ENCODE results near the gene CLGN.

CLGN gene

DNA sequence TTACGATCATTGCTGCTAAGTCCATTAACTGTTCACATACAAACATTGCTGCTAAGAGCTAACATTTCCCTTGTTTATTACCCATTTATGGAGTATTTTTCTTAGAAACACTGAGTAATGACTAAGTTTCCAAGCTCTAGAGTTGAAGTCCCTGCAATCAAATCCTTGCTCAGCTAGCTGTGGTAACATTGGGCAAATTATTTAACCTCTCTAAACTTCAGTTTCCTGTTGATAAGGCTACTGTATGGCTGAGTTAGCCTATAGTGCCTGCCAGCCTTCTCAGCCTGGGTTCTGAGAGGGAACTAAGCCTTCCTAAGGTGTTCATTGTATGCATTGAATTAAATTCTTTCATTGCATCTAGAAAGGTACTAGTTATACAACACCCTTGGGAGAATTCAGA, 69.2 kb downstream of the CLGN start:
- no peak overlapping the region for H3K9ac ChIP-seq (ENCODE audit: low read depth in 1 of 2, low read length in 2 of 2)
- no peaks in the 10 kb centered on the region for H3K36me3 ChIP-seq (ENCODE audit: control insufficient read depth in 1 of 2, insufficient read depth in 2 of 2, low read length in 2 of 2)
- H3K27ac ChIP-seq (ENCODE audit: low read depth, low read length), result no peak overlapping the region
- H3K4me1 ChIP-seq (ENCODE audit: control insufficient read depth in 1 of 2, insufficient read depth in 2 of 2, low read length in 2 of 2), result peaks cover 4 to 16% of the 10 kb centered on the region in 2 donors
- H3K27me3 ChIP-seq (ENCODE audit: control insufficient read depth in 1 of 2, insufficient read depth in 2 of 2, low read length in 2 of 2), result no peaks in the 10 kb centered on the region
- H3K4me3 ChIP-seq (ENCODE audit: low read depth in 1 of 2, low read length in 2 of 2), result no peak overlapping the region
- H3K9me3 ChIP-seq (ENCODE audit: control insufficient read depth in 1 of 2, low read length in 2 of 2), result no peaks in the 10 kb centered on the region

DNA sequence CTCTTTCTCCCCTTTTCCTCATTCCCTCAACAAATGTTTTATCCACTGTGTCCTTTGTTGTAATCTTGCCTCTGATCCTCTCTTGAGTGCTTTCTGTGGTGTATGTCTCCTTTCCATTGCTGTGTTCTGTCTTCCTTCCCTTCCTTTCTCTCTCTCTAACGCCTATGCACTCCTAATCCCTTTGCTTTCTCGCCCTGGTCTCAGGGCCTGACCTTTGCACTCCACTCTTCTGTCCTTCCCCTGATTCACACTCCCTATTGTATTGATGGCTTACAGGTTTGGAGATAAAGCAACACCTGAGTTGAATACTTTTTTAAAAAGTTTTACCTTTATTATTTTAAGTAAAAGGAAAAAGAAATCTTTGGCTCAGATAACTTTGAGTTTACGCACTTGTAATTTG, 69.6 kb downstream of the CLGN start:
- H3K9me3 ChIP-seq (ENCODE audit: control insufficient read depth in 1 of 2, low read length in 2 of 2), result no peaks in the 10 kb centered on the region
- no peaks in the 10 kb centered on the region for H3K36me3 ChIP-seq (ENCODE audit: control insufficient read depth in 1 of 2, insufficient read depth in 2 of 2, low read length in 2 of 2)
- no peak overlapping the region for H3K9ac ChIP-seq (ENCODE audit: low read depth in 1 of 2, low read length in 2 of 2)
- no peak overlapping the region for H3K27ac ChIP-seq (ENCODE audit: low read depth, low read length)
- H3K4me3 ChIP-seq (ENCODE audit: low read depth in 1 of 2, low read length in 2 of 2), result no peak overlapping the region
- H3K27me3 ChIP-seq (ENCODE audit: control insufficient read depth in 1 of 2, insufficient read depth in 2 of 2, low read length in 2 of 2), result no peaks in the 10 kb centered on the region
- H3K4me1 ChIP-seq (ENCODE audit: control insufficient read depth in 1 of 2, insufficient read depth in 2 of 2, low read length in 2 of 2), result peaks cover 4 to 15% of the 10 kb centered on the region in 2 donors

DNA sequence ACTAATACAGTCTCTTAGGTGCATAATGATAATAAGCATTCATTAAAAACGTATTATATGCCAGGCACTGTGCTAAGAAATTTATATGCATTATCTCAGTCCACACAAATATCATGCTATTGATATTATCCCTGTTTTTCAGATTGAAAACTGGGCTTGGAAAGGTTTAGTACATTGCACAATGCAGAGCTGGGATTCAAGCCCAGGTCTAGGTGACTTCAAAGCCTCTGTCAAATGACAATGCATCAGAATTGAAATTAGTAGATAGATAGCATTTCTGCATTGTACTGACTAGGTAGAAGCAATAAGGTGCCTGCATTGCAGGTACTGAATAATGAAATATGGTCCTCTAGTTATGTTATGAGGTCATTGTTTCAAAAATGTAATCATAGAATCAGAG, 72.2 kb downstream of the CLGN start:
- peaks cover 4 to 10% of the 10 kb centered on the region in 2 donors for H3K4me1 ChIP-seq (ENCODE audit: control insufficient read depth in 1 of 2, insufficient read depth in 2 of 2, low read length in 2 of 2)
- no peak overlapping the region for H3K27ac ChIP-seq (ENCODE audit: low read depth, low read length)
- no peaks in the 10 kb centered on the region for H3K27me3 ChIP-seq (ENCODE audit: control insufficient read depth in 1 of 2, insufficient read depth in 2 of 2, low read length in 2 of 2)
- no peak overlapping the region for H3K9ac ChIP-seq (ENCODE audit: low read depth in 1 of 2, low read length in 2 of 2)
- H3K36me3 ChIP-seq (ENCODE audit: control insufficient read depth in 1 of 2, insufficient read depth in 2 of 2, low read length in 2 of 2), result no peaks in the 10 kb centered on the region
- no peaks in the 10 kb centered on the region for H3K9me3 ChIP-seq (ENCODE audit: control insufficient read depth in 1 of 2, low read length in 2 of 2)
- no peak overlapping the region for H3K4me3 ChIP-seq (ENCODE audit: low read depth in 1 of 2, low read length in 2 of 2)

DNA sequence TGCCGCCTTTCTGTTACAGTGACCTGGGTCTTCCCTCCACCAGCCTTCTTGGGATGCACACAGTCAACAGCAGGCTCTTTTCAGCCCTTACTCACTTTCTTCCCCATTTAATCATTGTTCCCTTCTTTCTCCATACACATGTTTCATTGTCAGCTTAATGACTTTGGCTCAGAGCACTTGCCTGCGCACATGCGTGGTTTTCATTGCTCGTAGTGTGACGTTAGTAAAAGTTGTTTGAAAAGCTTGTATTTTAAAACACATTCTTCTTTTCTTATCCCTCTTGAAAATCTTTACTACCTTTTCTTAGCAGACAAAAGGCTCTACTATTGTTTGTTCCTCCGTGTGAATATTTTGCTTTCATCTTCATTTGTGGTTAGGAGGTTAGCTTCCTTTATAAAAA, 73.7 kb downstream of the CLGN start:
- Histone ChIP-seq H3K27ac (ENCODE audit: low read depth, low read length) (no peak overlapping the region), H3K36me3 (ENCODE audit: control insufficient read depth in 1 of 2, insufficient read depth in 2 of 2, low read length in 2 of 2) (no peaks in the 10 kb centered on the region), H3K9me3 (ENCODE audit: control insufficient read depth in 1 of 2, low read length in 2 of 2) (no peaks in the 10 kb centered on the region), H3K9ac (ENCODE audit: low read depth in 1 of 2, low read length in 2 of 2) (no peak overlapping the region), H3K4me3 (ENCODE audit: low read depth in 1 of 2, low read length in 2 of 2) (no peak overlapping the region), H3K4me1 (ENCODE audit: control insufficient read depth in 1 of 2, insufficient read depth in 2 of 2, low read length in 2 of 2) (peaks cover 4 to 10% of the 10 kb centered on the region in 2 donors), H3K27me3 (ENCODE audit: control insufficient read depth in 1 of 2, insufficient read depth in 2 of 2, low read length in 2 of 2) (no peaks in the 10 kb centered on the region)

DNA sequence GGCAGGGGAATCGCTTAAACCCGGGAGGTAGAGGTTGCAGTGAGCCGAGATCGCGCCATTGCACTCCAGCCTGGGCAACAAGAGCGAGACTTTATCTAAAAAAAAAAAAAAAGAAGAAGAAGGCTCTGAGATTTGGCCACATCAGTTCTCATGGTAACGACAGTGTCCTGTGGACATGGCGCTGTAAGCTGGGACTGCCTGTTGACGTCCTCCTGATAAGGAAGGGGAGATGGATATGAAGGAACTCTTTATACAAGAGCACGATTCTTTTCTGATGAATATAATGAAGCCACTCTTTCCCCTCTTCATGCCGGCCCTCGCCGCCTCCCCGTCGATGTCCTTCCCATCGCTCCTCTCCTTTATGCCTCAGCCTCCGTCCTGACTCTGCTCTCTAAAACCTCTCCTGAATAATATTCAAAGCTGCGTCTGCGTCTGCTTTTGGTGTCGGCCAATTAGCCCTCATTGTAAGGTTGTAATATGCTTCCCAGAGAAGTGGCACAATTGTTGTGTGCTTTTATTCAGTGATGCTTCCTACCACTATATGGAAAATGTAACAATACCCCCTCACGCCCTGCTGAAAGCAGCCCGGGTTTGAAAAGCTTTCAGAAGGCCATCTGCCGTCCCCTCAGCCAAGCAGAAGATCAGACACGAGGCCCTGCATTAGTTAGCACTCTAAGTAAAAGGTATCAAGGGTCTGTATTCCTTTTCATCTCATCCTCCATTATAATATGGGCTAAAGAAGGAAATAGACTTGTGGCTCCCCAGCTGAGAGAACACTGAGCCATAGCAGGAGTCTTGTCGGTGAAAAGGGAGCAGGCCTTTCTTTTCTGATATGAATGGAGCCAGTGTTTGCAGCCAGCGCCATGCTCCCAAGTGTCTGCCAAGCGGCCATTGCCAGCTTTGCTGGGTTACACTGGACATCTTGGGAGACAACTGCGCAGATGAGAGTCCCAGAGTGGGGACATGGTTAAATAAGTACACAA, 76.1 kb downstream of the CLGN start:
- no peak overlapping the region for H3K27ac ChIP-seq (ENCODE audit: low read depth, low read length)
- no peak overlapping the region for H3K4me3 ChIP-seq (ENCODE audit: low read depth in 1 of 2, low read length in 2 of 2)
- H3K4me1 ChIP-seq (ENCODE audit: control insufficient read depth in 1 of 2, insufficient read depth in 2 of 2, low read length in 2 of 2), result no peaks in the 10 kb centered on the region

DNA sequence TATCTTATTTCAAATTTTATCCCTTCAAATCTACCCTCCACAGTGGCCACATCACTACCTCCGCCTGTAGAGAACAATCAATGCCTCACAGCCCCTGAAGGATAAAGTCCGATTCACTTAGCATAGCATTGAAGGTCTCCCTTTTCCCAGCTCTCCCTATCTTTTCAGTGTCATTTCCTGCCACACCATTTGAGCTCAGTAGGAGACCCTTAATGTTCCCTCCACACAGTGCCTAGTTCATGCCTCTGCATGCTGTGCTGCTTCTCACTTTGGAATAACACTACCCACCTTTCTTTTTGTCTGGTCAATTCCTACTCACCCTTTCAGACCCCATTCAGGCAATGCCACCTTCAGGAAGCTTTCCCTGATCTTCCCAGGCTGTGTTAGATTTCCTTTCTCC, 77.6 kb downstream of the CLGN start:
- no peaks in the 10 kb centered on the region for H3K4me1 ChIP-seq (ENCODE audit: control insufficient read depth in 1 of 2, insufficient read depth in 2 of 2, low read length in 2 of 2)
- no peaks in the 10 kb centered on the region for H3K27me3 ChIP-seq (ENCODE audit: control insufficient read depth in 1 of 2, insufficient read depth in 2 of 2, low read length in 2 of 2)
- H3K9ac ChIP-seq (ENCODE audit: low read depth in 1 of 2, low read length in 2 of 2), result no peak overlapping the region
- H3K9me3 ChIP-seq (ENCODE audit: control insufficient read depth in 1 of 2, low read length in 2 of 2), result no peaks in the 10 kb centered on the region
- H3K36me3 ChIP-seq (ENCODE audit: control insufficient read depth in 1 of 2, insufficient read depth in 2 of 2, low read length in 2 of 2), result no peaks in the 10 kb centered on the region
- no peak overlapping the region for H3K27ac ChIP-seq (ENCODE audit: low read depth, low read length)
- no peak overlapping the region for H3K4me3 ChIP-seq (ENCODE audit: low read depth in 1 of 2, low read length in 2 of 2)

More for the DNA sequence above, 76.1 kb downstream of the CLGN start:
- Histone ChIP-seq H3K36me3 (ENCODE audit: control insufficient read depth in 1 of 2, insufficient read depth in 2 of 2, low read length in 2 of 2) (no peaks in the 10 kb centered on the region), H3K9ac (ENCODE audit: low read depth in 1 of 2, low read length in 2 of 2) (no peak overlapping the region), H3K9me3 (ENCODE audit: control insufficient read depth in 1 of 2, low read length in 2 of 2) (no peaks in the 10 kb centered on the region), H3K27me3 (ENCODE audit: control insufficient read depth in 1 of 2, insufficient read depth in 2 of 2, low read length in 2 of 2) (no peaks in the 10 kb centered on the region)

DNA sequence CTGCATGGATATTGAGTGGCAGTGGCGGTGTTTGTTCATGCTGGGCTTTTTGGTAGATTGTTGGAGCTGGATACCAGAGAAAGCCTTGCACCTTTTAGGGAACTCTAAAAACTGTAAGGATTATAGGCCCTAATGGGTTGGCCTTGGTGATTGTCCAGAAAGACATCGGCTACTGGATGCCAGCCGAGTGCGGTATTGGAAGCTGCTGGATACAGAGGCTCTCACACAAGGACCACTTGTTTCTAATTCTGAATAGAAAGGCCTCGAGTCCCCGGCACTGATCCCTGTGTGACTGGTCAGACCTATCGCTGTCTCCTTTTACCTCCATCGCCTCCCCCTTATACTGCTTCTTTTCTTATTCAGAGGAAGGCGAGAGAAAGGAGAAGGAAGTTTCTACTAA, 81.3 kb downstream of the CLGN start:
- Histone ChIP-seq H3K4me3 (ENCODE audit: low read depth in 1 of 2, low read length in 2 of 2) (peak overlapping the region in 1 of 2 donors; percentile 35), H3K9me3 (ENCODE audit: control insufficient read depth in 1 of 2, low read length in 2 of 2) (no peaks in the 10 kb centered on the region), H3K36me3 (ENCODE audit: control insufficient read depth in 1 of 2, insufficient read depth in 2 of 2, low read length in 2 of 2) (no peaks in the 10 kb centered on the region), H3K27ac (ENCODE audit: low read depth, low read length) (no peak overlapping the region), H3K4me1 (ENCODE audit: control insufficient read depth in 1 of 2, insufficient read depth in 2 of 2, low read length in 2 of 2) (peaks cover 0 to 15% of the 10 kb centered on the region in 2 donors), H3K9ac (ENCODE audit: low read depth in 1 of 2, low read length in 2 of 2) (no peak overlapping the region), H3K27me3 (ENCODE audit: control insufficient read depth in 1 of 2, insufficient read depth in 2 of 2, low read length in 2 of 2) (no peaks in the 10 kb centered on the region)

DNA sequence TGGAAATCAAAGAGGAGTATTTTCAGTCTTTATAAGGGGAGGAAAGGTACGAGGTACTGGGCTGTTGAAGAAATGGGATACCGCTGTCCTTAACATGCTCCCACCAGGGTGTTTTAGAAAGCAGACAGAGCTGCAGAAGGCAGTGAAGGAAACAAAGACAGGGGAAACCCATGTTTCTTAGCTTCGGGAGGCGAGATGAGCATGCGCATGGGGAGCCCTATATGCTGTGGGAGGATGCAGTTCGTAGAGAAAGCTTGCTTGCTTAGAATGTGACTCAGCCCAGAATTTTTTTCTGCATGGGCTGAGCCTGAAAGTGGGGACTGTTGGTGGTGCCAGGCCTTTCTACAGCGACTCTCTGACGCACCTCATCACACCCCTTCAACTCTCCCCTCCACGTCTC, 82.8 kb downstream of the CLGN start:
- Histone ChIP-seq H3K4me3 (ENCODE audit: low read depth in 1 of 2, low read length in 2 of 2) (peak overlapping the region; percentile 16 to 60), H3K27me3 (ENCODE audit: control insufficient read depth in 1 of 2, insufficient read depth in 2 of 2, low read length in 2 of 2) (no peaks in the 10 kb centered on the region), H3K36me3 (ENCODE audit: control insufficient read depth in 1 of 2, insufficient read depth in 2 of 2, low read length in 2 of 2) (no peaks in the 10 kb centered on the region), H3K4me1 (ENCODE audit: control insufficient read depth in 1 of 2, insufficient read depth in 2 of 2, low read length in 2 of 2) (peaks cover 0 to 15% of the 10 kb centered on the region in 2 donors), H3K9me3 (ENCODE audit: control insufficient read depth in 1 of 2, low read length in 2 of 2) (no peaks in the 10 kb centered on the region), H3K27ac (ENCODE audit: low read depth, low read length) (no peak overlapping the region), H3K9ac (ENCODE audit: low read depth in 1 of 2, low read length in 2 of 2) (peak overlapping the region in 1 of 2 donors; percentile 35)

DNA sequence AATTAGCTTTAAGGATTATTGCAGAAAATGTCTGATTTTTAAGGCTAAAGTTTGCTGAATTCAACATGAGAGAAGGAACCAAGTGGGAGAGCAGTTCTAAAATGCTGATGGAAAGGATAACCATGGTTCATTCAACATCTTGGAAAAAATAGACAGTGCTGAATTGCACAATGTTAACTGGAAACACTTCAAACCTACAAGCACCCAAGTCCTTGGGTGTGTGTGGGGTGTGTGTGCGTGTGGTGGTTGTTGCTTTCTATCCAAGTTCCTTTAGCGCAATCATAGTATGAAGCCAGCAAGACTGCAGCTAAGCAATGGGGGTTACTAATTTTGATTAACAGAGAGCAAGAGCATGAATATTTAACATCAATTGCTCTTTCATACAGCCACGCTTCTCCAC, 83.3 kb downstream of the CLGN start:
- no peak overlapping the region for H3K27ac ChIP-seq (ENCODE audit: low read depth, low read length)
- no peaks in the 10 kb centered on the region for H3K36me3 ChIP-seq (ENCODE audit: control insufficient read depth in 1 of 2, insufficient read depth in 2 of 2, low read length in 2 of 2)
- no peaks in the 10 kb centered on the region for H3K27me3 ChIP-seq (ENCODE audit: control insufficient read depth in 1 of 2, insufficient read depth in 2 of 2, low read length in 2 of 2)
- no peaks in the 10 kb centered on the region for H3K9me3 ChIP-seq (ENCODE audit: control insufficient read depth in 1 of 2, low read length in 2 of 2)
- H3K9ac ChIP-seq (ENCODE audit: low read depth in 1 of 2, low read length in 2 of 2), result no peak overlapping the region
- H3K4me3 ChIP-seq (ENCODE audit: low read depth in 1 of 2, low read length in 2 of 2), result peak overlapping the region; percentile 16 to 60
- peaks cover 0 to 15% of the 10 kb centered on the region in 2 donors for H3K4me1 ChIP-seq (ENCODE audit: control insufficient read depth in 1 of 2, insufficient read depth in 2 of 2, low read length in 2 of 2)

DNA sequence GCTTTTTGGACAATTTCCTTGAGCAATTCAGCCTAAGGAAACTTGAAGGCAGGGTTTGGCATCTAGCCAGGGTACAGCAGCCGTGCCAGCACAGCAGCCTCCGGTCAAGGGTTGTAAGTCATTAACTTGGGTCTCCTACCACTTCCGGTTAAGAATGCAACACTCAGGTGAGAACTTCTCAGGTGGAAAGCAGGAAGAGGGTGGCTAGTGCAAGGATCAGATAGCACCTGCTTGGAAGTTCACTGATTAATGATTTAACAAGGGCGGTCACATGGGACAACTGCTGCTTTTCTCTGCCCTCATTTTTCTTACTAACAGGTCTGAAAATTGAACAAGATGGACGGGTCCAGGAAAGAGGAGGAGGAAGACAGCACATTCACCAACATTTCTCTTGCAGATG, 84.1 kb downstream of the CLGN start:
- H3K9ac ChIP-seq (ENCODE audit: low read depth in 1 of 2, low read length in 2 of 2), result no peak overlapping the region

More for the DNA sequence above, 84.1 kb downstream of the CLGN start:
- Histone ChIP-seq H3K4me1 (ENCODE audit: control insufficient read depth in 1 of 2, insufficient read depth in 2 of 2, low read length in 2 of 2) (peaks cover 0 to 15% of the 10 kb centered on the region in 2 donors), H3K27ac (ENCODE audit: low read depth, low read length) (no peak overlapping the region), H3K4me3 (ENCODE audit: low read depth in 1 of 2, low read length in 2 of 2) (peak overlapping the region; percentile 31 to 34), H3K27me3 (ENCODE audit: control insufficient read depth in 1 of 2, insufficient read depth in 2 of 2, low read length in 2 of 2) (no peaks in the 10 kb centered on the region), H3K9me3 (ENCODE audit: control insufficient read depth in 1 of 2, low read length in 2 of 2) (no peaks in the 10 kb centered on the region), H3K36me3 (ENCODE audit: control insufficient read depth in 1 of 2, insufficient read depth in 2 of 2, low read length in 2 of 2) (no peaks in the 10 kb centered on the region)

Measured in duodenal mucosa (tissue), 2 donors.